ENCODE results near the gene CYP4F12.

GRCh38 chr19:15696654-15697194 is 23.8 kb downstream of the CYP4F12 start:
- no peak for TF ChIP-seq TAF1 (IDR thresholded peaks at IDR 0.05; ENCODE audit: borderline replicate concordance, low read depth, low read length)
- TF ChIP-seq POLR2A (IDR thresholded peaks at IDR 0.05; ENCODE audit: low read depth, low read length) = no peak

All from GM12892 (cell line).